GM12878 (cell line): Measurements from ENCODE around the gene VPS13C. TPM values are rescaled to one million over a fixed set of nuclear protein-coding genes. Genes with fewer than 3 reads are reported as not detected.

ENCODE experiments used
- ATAC-seq: fragments of 200-7000 bp; cut with Tn5 transposase; 3 replicates; pipeline ENCODE4 v1.9.1; 2020; ENCODE audit warnings: mild to moderate bottlenecking, moderate library complexity
- BruUV-seq: library from RNA; stranded (reverse); fragments of 400-500 nt; replicated peaks from 2 replicates; lab custom pipeline; 2021; lab: Mats Ljungman, UMichigan
- CTCF ChIA-PET: fragments of 300-600 bp; sonication (Branson Sonifier 250); formaldehyde crosslinking; extraction: SDS; loops from one replicate; lab custom pipeline; 2021; ENCODE audit warnings: inconsistent platforms; lab: Yijun Ruan, JAX
- POLR2A ChIA-PET: fragments of 350-600 bp; formaldehyde crosslinking; extraction: SDS; loops from one replicate; lab custom pipeline; 2021; ENCODE audit warnings: inconsistent platforms; lab: Charles Lee
- RAD21 ChIA-PET: fragments of 300-600 bp; sonication (Branson Sonifier 250); formaldehyde crosslinking; loops from one replicate; lab custom pipeline; 2023; ENCODE audit warnings: antibody characterized with exemption; ENCODE audit not compliant: unreplicated experiment; lab: Charles Lee
- SMC1A ChIA-PET: fragments of 300-600 bp; sonication (Branson Sonifier 250); formaldehyde crosslinking; loops from one replicate; lab custom pipeline; 2023; ENCODE audit not compliant: unreplicated experiment, uncharacterized antibody; lab: Charles Lee
- DNase-seq: peaks from one replicate; pipeline ENCODE4 v3.0.0-alpha.2; 2011; ENCODE audit warnings: low read depth, low spot score
- FAIRE-seq: peaks from 3 replicates; lab custom pipeline; 2011; peaks lifted over from hg19 to GRCh38; lab: Jason Lieb, UNC
- H2AFZ ChIP-seq: 2 replicates; pipeline ENCODE4 v1.6.0; 2011; ENCODE audit warnings: low read depth, low read length, control low read depth; ENCODE audit not compliant: control insufficient read depth
- H3K27ac ChIP-seq: 2 replicates; pipeline ENCODE4 v1.5.1; 2011; ENCODE audit warnings: control low read depth; ENCODE audit not compliant: control insufficient read depth, insufficient read depth
- H3K27me3 ChIP-seq, 2 experiments: replicated peaks in 1 of 2; 2 replicates each; pipeline versions ENCODE4 v1.6.0 to v1.6.1; 2011; ENCODE audit warnings: low read length in 1 of 2; ENCODE audit not compliant: control insufficient read depth in 2 of 2, insufficient read depth in 2 of 2
- H3K36me3 ChIP-seq, 2 experiments: 2 replicates each; pipeline ENCODE4 v1.5.1; 2011; ENCODE audit warnings: low read length in 1 of 2; ENCODE audit not compliant: control insufficient read depth in 2 of 2, insufficient read depth in 2 of 2
- H3K4me1 ChIP-seq: 2 replicates; pipeline ENCODE4 v1.6.1; 2011; ENCODE audit warnings: mild to moderate bottlenecking, low read length, moderate library complexity, mixed read lengths; ENCODE audit not compliant: control insufficient read depth, insufficient read depth
- H3K4me2 ChIP-seq: 2 replicates; pipeline ENCODE4 v1.6.0; 2011; ENCODE audit warnings: control low read depth; ENCODE audit not compliant: control insufficient read depth, insufficient read depth
- H3K4me3 ChIP-seq: fragments of 200-600 bp; sonication (generic); 2 replicates; pipeline ENCODE4 v1.5.1; 2016
- H3K79me2 ChIP-seq: 2 replicates; pipeline ENCODE4 v1.6.0; 2011; ENCODE audit warnings: low read length; ENCODE audit not compliant: control insufficient read depth, insufficient read depth
- H3K9ac ChIP-seq: 2 replicates; pipeline ENCODE4 v1.8.0; 2011; ENCODE audit warnings: low read length, control low read depth, mixed read lengths; ENCODE audit not compliant: control insufficient read depth, insufficient read depth
- H3K9me3 ChIP-seq: replicated peaks from 3 replicates; pipeline ENCODE4 v1.5.1; 2011; ENCODE audit warnings: mild to moderate bottlenecking, low read length; ENCODE audit not compliant: control insufficient read depth, insufficient read depth
- H4K20me1 ChIP-seq: 2 replicates; pipeline ENCODE4 v1.6.0; 2011; ENCODE audit not compliant: control insufficient read depth, insufficient read depth
- CHD2 ChIP-seq: IDR thresholded peaks from 2 replicates; pipeline ENCODE4 v1.6.1; 2011; ENCODE audit warnings: low read depth, low read length, improper control_type of control experiment, borderline replicate concordance
- ETV6 ChIP-seq, 2 experiments: fragments of 450-650 bp in 1 of 2; IDR thresholded peaks in 1 of 2; conservative IDR thresholded peaks in 1 of 2; 2 replicates each; pipeline ENCODE4 v1.6.1; 2014; ENCODE audit warnings: antibody characterized with exemption in 1 of 2, borderline replicate concordance in 1 of 2, low read depth in 1 of 2, mild to moderate bottlenecking in 1 of 2, moderate library complexity in 1 of 2
- NFIC ChIP-seq: IDR thresholded peaks from 2 replicates; pipeline ENCODE4 v1.6.1; 2012; ENCODE audit warnings: low read depth, mild to moderate bottlenecking, inconsistent platforms, low read length, moderate library complexity
- NFXL1 ChIP-seq: fragments of 450-650 bp; IDR thresholded peaks from 2 replicates; pipeline ENCODE4 v1.6.1; 2017; ENCODE audit warnings: antibody characterized with exemption, mild to moderate bottlenecking, borderline replicate concordance
- RFX5 ChIP-seq: IDR thresholded peaks from 2 replicates; pipeline ENCODE4 v1.6.1; 2011; ENCODE audit warnings: low read depth, low read length, improper control_type of control experiment
- TBL1XR1 ChIP-seq: IDR thresholded peaks from 2 replicates; pipeline ENCODE4 v1.6.1; 2012; ENCODE audit warnings: low read depth, low read length, improper control_type of control experiment
- ZBTB40 ChIP-seq: fragments of 450-650 bp; IDR thresholded peaks from 2 replicates; pipeline ENCODE4 v1.6.1; 2016; ENCODE audit warnings: mild to moderate bottlenecking, moderate library complexity, borderline replicate concordance
- WGBS: methylation state at CpG from one replicate; pipeline ENCODE4 v1.1.6; 2016; ENCODE audit warnings: low lambda C conversion rate; ENCODE audit not compliant: insufficient replicate concordance, insufficient coverage; ENCODE audit errors: missing lambda C conversion rate; 5-methylcytosine and 5-hydroxymethylcytosine counted together
- in situ Hi-C: fragments of 300-500 bp; cut with MboI; formaldehyde crosslinking; loops from 9 replicates; pipeline ENCODE4 v1.14.3; 2018; ENCODE audit warnings: mixed read lengths
- intact Hi-C: fragments of 100-400 bp; cut with micrococcal nuclease; formaldehyde crosslinking; loops from one replicate; pipeline ENCODE4 v1.14.2; 2022; ENCODE audit not compliant: unreplicated experiment
- polyA plus RNA-seq, 11 experiments: library from polyadenylated mRNA; depleted of rRNA in 4 of 11; unstranded in 6 of 11; stranded (reverse) in 5 of 11; fragments of >200 nt; fragmentation: Nextera tagmentation in 4 of 11; fragmentation: Illumina TruSeq in 1 of 11; extraction: Ambion mirVana in 4 of 11; extraction: Trizol in 1 of 11; gene quantifications; 1 replicate in 1 of 11; 2 replicates in 10 of 11; pipeline versions ENCODE4 v1.2.1 to v1.2.3, GENCODE V29; 2011 to 2016; ENCODE audit warnings: inconsistent platforms in 2 of 11, missing spikeins in 2 of 11, low read depth in 1 of 11
- total RNA-seq, 4 experiments: library from RNA; depleted of rRNA in 3 of 4; stranded (reverse); fragments of >200 nt in 3 of 4; fragmentation: Illumina TruSeq in 1 of 4; extraction: Trizol in 1 of 4; gene quantifications; 2 replicates each; pipeline versions ENCODE4 v1.2.1 to v1.2.3, GENCODE V29; 2013 to 2021
- TF ChIP-seq, protein P1 (sequence below): IDR thresholded peaks from 2 replicates; pipeline ENCODE4 v1.6.1; 2012; ENCODE audit warnings: improper control_type of control experiment, low read depth, low read length; ENCODE audit not compliant: insufficient replicate concordance

Gene VPS13C
- total and polyA plus RNA-seq, 10 of the 15 experiments (the other 5 are each of a cell fraction or from before 2014, with no cell fraction given), result 9.3 to 53.1 (median 31.8) TPM

DNA sequence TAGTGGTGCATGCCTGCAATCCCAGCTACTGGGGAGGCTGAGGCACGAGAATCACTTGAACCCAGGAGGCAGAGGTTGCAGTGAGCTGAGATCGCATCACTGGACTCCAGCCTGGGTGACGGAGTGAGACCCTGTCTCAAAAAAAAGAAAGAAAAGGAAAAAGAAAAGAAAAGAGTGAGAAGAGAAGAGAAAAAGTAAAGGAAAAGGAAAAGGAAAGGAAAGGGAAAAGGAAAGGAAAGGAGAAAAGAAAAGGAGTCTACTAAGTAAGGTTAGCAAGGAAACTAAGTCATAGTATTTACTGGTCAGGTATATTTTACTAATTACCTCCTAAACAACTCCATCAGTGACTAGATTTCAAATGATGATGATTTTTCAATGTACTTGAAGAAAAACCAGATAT lies 198.3 kb downstream of the VPS13C start:
- Histone ChIP-seq H3K4me3 (no peak overlapping the region), H3K27me3 (no peaks in the 10 kb centered on the region), H3K9ac (no peak overlapping the region), H3K36me3 (no peaks in the 10 kb centered on the region; a peak in 1 of 4 replicates), H3K9me3 (no peaks in the 10 kb centered on the region), H2AFZ (no peak overlapping the region), H3K79me2 (no peaks in the 10 kb centered on the region), H3K4me2 (no peak overlapping the region), H4K20me1 (no peaks in the 10 kb centered on the region), H3K4me1 (peaks cover 7% of the 10 kb centered on the region), H3K27ac (no peak overlapping the region)
- no peak for TF ChIP-seq CHD2
- TF ChIP-seq ETV6 (conservative IDR thresholded peaks at IDR 0.05 in 1 of 2, IDR thresholded peaks at IDR 0.05 in 1 of 2; ENCODE audit: borderline replicate concordance in 1 of 2, low read depth in 1 of 2), result no peak
- no peak for TF ChIP-seq NFIC
- TF ChIP-seq NFXL1, result no peak
- TF ChIP-seq, protein P1, sequence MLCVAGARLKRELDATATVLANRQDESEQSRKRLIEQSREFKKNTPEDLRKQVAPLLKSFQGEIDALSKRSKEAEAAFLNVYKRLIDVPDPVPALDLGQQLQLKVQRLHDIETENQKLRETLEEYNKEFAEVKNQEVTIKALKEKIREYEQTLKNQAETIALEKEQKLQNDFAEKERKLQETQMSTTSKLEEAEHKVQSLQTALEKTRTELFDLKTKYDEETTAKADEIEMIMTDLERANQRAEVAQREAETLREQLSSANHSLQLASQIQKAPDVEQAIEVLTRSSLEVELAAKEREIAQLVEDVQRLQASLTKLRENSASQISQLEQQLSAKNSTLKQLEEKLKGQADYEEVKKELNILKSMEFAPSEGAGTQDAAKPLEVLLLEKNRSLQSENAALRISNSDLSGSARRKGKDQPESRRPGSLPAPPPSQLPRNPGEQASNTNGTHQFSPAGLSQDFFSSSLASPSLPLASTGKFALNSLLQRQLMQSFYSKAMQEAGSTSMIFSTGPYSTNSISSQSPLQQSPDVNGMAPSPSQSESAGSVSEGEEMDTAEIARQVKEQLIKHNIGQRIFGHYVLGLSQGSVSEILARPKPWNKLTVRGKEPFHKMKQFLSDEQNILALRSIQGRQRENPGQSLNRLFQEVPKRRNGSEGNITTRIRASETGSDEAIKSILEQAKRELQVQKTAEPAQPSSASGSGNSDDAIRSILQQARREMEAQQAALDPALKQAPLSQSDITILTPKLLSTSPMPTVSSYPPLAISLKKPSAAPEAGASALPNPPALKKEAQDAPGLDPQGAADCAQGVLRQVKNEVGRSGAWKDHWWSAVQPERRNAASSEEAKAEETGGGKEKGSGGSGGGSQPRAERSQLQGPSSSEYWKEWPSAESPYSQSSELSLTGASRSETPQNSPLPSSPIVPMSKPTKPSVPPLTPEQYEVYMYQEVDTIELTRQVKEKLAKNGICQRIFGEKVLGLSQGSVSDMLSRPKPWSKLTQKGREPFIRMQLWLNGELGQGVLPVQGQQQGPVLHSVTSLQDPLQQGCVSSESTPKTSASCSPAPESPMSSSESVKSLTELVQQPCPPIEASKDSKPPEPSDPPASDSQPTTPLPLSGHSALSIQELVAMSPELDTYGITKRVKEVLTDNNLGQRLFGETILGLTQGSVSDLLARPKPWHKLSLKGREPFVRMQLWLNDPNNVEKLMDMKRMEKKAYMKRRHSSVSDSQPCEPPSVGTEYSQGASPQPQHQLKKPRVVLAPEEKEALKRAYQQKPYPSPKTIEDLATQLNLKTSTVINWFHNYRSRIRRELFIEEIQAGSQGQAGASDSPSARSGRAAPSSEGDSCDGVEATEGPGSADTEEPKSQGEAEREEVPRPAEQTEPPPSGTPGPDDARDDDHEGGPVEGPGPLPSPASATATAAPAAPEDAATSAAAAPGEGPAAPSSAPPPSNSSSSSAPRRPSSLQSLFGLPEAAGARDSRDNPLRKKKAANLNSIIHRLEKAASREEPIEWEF, result no peak
- no peak for TF ChIP-seq RFX5
- no peak for TF ChIP-seq TBL1XR1
- no peak for TF ChIP-seq ZBTB40
- 97% methylated on average over 3 of the region's 3 CpGs for WGBS
- RAD21 ChIA-PET, result no interaction called here
- POLR2A ChIA-PET, result no interaction called here
- intact Hi-C loops (no loop called here), in situ Hi-C loops (loop anchor here (10.0 kb wide), 1 partner anchor 443 kb away; no protein-coding TSS in a partner anchor)
- DNase-seq (no peak), FAIRE-seq (no peak), ATAC-seq (no peak)
- CTCF ChIA-PET, result interaction anchor here (1.4 to 1.6 kb wide), 2 partner anchors 20 to 28 kb away, joined by 3 to 5 read pairs; no protein-coding TSS in a partner anchor
- no TSS peak for BruUV-seq
- SMC1A ChIA-PET, result no interaction called here
